NT2/D1 (cell line): ENCODE results near the gene PGAP3.

Experiments used
- DNase-seq: peaks from one replicate; pipeline ENCODE4 v3.0.0-alpha.2; 2011; ENCODE audit warnings: low read depth, low spot score
- H3K27me3 ChIP-seq: 2 replicates; pipeline ENCODE4 v1.6.0; 2011; ENCODE audit warnings: mild to moderate bottlenecking; ENCODE audit not compliant: insufficient read length, insufficient read depth
- H3K36me3 ChIP-seq: 2 replicates; pipeline ENCODE4 v1.6.1; 2011; ENCODE audit warnings: mild to moderate bottlenecking, low read length, mixed read lengths; ENCODE audit not compliant: insufficient read depth, insufficient read length
- H3K4me1 ChIP-seq: 2 replicates; pipeline ENCODE4 v1.5.1; 2011; ENCODE audit not compliant: insufficient read depth, insufficient read length
- H3K4me3 ChIP-seq: 2 replicates; pipeline ENCODE4 v1.5.1; 2011; ENCODE audit warnings: low read depth; ENCODE audit not compliant: insufficient read length
- H3K9ac ChIP-seq: 2 replicates; pipeline ENCODE4 v1.6.0; 2011; ENCODE audit warnings: low read depth; ENCODE audit not compliant: insufficient read length
- H3K9me3 ChIP-seq: 2 replicates; pipeline ENCODE4 v1.5.1; 2011; ENCODE audit warnings: mild to moderate bottlenecking, low read length; ENCODE audit not compliant: insufficient read depth
- SUZ12 ChIP-seq: IDR thresholded peaks from 2 replicates; pipeline ENCODE4 v1.6.1; 2011; ENCODE audit not compliant: insufficient read length, insufficient read depth; ENCODE audit errors: extremely low read depth
- YY1 ChIP-seq: IDR thresholded peaks from 2 replicates; pipeline ENCODE4 v1.6.1; 2011; ENCODE audit not compliant: insufficient read length, insufficient read depth
- ZNF274 ChIP-seq: IDR thresholded peaks from 2 replicates; pipeline ENCODE4 v1.6.1; 2011; ENCODE audit warnings: mild to moderate bottlenecking, low read depth, low read length

PGAP3 gene

DNA sequence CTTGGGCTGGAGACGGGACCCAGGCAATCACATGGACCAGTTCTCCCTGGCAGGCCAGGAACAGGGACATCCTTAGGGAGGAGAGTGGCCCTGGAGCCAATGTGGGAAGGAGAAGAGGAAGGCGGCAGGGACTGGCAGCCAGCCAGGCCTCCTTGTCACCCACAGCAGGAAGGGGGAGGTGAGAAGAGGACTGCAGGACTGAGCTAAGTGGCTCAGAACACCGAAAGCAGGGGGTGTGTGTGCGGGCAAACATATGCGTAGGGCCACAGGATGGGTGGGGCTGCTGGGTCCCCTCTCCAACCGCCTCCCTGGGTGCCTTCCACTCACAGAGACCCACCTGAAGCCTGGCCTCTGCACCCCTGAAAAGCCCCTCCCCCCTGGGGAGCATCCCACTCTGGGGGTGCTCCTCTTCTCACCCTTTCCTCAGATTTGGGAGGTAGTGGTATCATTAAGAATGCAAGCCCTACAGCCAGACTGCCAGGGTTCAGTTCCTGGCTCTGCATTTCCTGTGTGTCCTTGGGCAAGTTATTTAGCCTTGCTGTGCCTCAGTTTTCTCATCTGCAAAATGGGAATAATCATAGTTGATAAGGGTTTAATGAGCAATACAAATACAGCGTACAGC lies 11.5 kb downstream of the PGAP3 start:
- Histone ChIP-seq H3K4me1 (peaks cover 22% of the 10 kb centered on the region), H3K4me3 (no peak overlapping the region), H3K27me3 (no peaks in the 10 kb centered on the region), H3K9me3 (no peaks in the 10 kb centered on the region), H3K9ac (peak overlapping the region; percentile 18), H3K36me3 (peaks cover 11% of the 10 kb centered on the region)
- TF ChIP-seq ZNF274 (no peak), SUZ12 (no peak), YY1 (no peak)
- DNase-seq = no peak

DNA sequence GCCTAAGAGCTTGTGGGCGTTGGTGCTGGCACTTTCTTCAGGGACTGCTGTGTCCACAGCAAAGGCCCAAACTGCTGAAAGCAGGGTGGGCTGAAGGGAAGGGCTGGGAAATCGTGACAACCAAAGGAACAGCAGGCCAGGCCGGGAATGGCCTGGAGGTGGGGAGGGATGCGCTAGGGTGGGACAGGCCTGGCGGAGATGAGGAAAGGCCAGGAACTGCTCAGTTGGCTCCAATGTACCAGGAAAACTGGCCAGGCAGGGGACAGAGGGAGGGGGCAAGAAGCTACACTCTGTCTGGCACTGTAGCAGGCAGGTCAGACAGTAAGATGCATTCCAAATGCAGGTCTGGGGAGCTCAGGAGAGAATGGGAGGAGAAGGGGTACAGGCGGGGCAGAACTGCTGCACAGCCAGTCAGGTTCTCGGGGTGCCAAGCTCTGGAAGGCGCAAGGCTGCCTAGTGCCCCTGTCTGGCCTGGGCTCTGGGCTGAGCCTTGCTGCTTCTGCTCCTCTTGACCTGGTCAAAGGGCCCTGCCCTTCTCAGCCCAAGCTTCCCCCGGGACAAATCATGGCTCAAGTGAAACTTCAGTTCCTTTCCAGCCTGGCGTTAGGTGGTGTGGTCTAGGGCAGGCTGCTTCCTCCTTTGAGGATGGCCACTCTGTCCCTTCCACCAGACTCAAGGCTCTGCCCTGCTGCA lies 12.3 kb downstream of the PGAP3 start:
- Histone ChIP-seq H3K4me3 (no peak overlapping the region), H3K4me1 (peaks cover 22% of the 10 kb centered on the region), H3K9ac (peak overlapping the region; percentile 17), H3K9me3 (no peaks in the 10 kb centered on the region), H3K27me3 (peaks cover 4% of the 10 kb centered on the region), H3K36me3 (peaks cover 11% of the 10 kb centered on the region)
- no peak for TF ChIP-seq YY1
- no peak for TF ChIP-seq SUZ12
- no peak for DNase-seq

DNA sequence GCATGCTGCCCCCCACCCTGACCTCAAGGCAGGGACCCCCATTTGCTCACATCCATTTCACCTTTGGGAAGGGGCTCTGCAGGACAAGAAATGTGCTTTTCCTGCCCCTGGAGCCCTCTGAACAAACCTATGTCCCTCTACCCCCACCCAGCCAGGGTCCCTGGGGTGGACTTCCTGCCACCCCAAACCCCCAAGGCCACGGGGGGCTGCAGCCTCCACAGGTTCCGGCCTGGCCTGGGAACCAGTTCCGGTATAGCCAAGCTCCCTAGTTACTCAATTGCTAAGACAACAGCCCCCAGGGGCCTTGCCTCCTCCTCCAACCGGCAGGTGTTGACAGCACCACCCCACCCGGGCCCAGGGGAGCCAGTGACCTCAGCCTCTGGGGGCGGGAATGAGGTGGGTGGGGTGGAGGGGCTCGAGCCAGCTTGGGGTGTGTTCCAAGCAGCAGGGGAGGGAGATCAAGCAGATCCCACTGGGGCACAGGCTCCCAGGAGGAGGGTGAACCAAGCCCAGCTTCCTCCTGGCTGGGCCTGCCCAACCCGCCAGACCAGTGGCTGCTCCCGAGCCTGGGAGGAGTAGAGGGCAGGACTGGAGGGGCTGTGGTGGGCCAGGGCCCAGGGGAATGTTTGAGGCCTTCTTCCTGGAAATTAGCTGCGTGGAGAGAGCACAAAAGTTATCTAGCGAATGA lies 13.0 kb downstream of the PGAP3 start:
- DNase-seq = no peak
- Histone ChIP-seq H3K9ac (peak overlapping the region; percentile 17), H3K4me1 (peaks cover 22% of the 10 kb centered on the region)

DNA sequence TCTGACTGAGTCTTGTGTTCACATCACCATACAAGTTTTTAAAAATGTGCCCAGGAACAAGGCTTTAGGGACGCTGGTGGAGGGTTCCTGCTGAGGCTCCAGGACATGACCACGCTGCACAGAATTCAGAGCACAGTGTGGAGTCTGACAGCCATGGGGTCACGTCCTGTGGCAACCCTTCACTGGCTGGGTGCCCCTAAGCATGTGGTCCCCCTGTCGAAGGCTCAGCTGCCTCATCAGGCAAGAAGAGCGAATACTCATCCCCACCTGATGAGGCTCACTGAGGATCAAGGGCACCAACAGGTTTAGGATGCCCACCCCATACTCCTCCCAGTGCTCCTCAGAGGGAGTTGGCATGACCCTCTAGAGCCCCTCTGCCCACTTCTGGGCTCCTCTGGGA lies 13.7 kb downstream of the PGAP3 start:
- DNase-seq = no peak
- Histone ChIP-seq H3K4me1 (peaks cover 22% of the 10 kb centered on the region), H3K4me3 (no peak overlapping the region), H3K27me3 (peaks cover 16% of the 10 kb centered on the region), H3K9ac (peak overlapping the region; percentile 23), H3K36me3 (peaks cover 8% of the 10 kb centered on the region), H3K9me3 (no peaks in the 10 kb centered on the region)
- TF ChIP-seq YY1 = no peak
- TF ChIP-seq ZNF274 = no peak
- TF ChIP-seq SUZ12 = no peak

More for the DNA sequence above, 13.0 kb downstream of the PGAP3 start:
- H3K4me3 ChIP-seq = no peak overlapping the region
- H3K27me3 ChIP-seq = peaks cover 9% of the 10 kb centered on the region
- H3K9me3 ChIP-seq = no peaks in the 10 kb centered on the region
- H3K36me3 ChIP-seq = peaks cover 8% of the 10 kb centered on the region
- TF ChIP-seq SUZ12 = no peak
- no peak for TF ChIP-seq YY1
- TF ChIP-seq ZNF274 = no peak

DNA sequence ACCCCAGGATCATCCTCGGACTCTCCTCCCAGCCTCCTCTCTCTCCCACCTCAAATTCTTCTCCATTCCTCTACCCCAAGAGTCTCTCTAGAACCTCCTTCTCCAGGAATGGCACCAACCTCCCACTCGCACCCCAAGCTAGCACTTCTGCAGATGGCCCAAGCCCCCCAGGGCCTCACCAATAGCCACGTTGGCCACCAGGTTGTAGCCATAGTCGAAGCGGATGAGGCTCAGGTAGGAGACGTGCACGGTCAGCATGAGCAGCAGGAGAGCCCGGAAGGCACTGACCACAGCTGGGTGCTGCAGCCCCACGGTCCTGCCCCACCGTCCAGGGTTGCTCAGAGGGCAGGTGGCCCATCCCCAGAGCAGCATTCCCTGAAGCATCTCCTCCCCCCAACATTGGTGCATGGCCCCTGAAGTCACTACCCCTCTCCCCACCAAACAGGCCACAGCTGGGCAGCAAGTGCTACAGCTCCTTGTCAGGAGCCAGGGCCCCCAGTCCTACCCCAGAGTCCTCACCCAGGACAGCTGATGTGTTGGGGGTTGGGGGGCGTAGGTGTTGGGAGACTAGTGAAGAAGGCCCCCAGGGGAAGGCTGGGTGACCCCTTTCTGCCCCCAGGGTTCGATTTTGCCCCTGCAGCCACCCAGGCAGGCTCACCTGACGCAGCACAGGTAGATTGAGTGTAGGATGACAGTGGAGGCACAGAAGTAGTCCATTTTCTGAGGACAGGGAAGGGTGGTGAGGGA lies 14.3 kb downstream of the PGAP3 start:
- H3K4me1 ChIP-seq = peaks cover 22% of the 10 kb centered on the region
- H3K27me3 ChIP-seq = peaks cover 21% of the 10 kb centered on the region
- peaks cover 8% of the 10 kb centered on the region for H3K36me3 ChIP-seq
- H3K9ac ChIP-seq = no peak overlapping the region
- no peak overlapping the region for H3K4me3 ChIP-seq
- DNase-seq = no peak
- no peaks in the 10 kb centered on the region for H3K9me3 ChIP-seq
- no peak for TF ChIP-seq YY1
- no peak for TF ChIP-seq SUZ12
- no peak for TF ChIP-seq ZNF274

DNA sequence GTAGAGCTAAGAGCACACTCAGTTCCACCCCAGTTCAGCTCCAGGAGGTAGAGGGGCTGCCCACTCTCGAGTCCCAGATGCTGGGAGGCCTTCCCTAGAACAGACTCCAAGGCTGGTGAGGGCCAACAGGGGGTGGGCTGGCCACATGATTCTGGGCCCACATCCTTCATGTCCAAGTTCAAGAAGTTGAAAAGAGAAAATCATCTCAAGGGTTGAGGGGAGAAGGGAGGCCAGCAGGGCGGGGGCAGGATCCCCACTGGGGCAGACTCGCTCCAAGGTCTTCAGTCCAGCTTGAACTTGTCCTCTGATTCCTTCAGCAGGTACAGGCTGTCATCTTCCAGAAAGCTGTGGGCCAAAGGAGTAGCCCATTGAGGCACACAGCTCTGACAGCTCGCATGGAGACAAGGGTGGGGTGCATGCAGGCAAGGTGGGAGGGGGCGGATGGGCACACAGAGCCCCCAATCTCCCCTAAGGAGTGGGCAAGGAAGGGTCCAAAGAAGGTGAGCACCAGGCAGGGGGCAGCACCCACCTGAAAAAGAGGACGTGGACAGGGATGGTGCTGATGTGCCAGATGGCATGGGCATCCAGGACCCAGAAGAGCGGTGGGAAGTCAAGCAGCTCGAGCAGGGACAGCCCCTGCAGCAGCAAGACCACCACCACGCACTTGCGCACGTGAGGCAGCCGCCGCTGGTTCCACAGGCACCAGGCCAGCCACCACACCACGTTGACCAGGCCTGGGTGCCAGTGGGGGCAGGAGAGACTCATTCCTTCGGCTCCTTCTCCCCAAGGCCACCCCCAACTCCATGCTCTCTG lies 15.1 kb downstream of the PGAP3 start:
- Histone ChIP-seq H3K36me3 (peaks cover 8% of the 10 kb centered on the region), H3K27me3 (peaks cover 24% of the 10 kb centered on the region), H3K4me1 (peaks cover 15% of the 10 kb centered on the region), H3K4me3 (no peak overlapping the region), H3K9me3 (no peaks in the 10 kb centered on the region), H3K9ac (no peak overlapping the region)
- DNase-seq = no peak
- TF ChIP-seq ZNF274 (no peak), YY1 (no peak), SUZ12 (no peak)
